NCI-H446 (cell line): ENCODE results near the gene BRWD1.

Experiments
- DNase-seq, 2 experiments: peaks; one replicate each; lab custom pipeline; 2025; lab: John Stamatoyannopoulos, UW

Gene BRWD1

GRCh38 chr21:39197448-39198233 lies 115.8 kb downstream of the BRWD1 start:
- DNase-seq: no peak

GRCh38 chr21:39196838-39197237 lies 116.6 kb downstream of the BRWD1 start:
- no peak for DNase-seq

- no peak for DNase-seq
Observed at GRCh38 chr21:39196310-39196709, 117.1 kb downstream of the BRWD1 start.

- DNase-seq: no peak
Observed at GRCh38 chr21:39193380-39193779, 120.1 kb downstream of the BRWD1 start.

- no peak for DNase-seq
Observed at GRCh38 chr21:39189857-39190604, 123.4 kb downstream of the BRWD1 start.

GRCh38 chr21:39188521-39189139 lies 124.8 kb downstream of the BRWD1 start:
- no peak for DNase-seq

- no peak for DNase-seq
Observed at GRCh38 chr21:39187141-39187540, 126.3 kb downstream of the BRWD1 start.

GRCh38 chr21:39186676-39187075 lies 126.8 kb downstream of the BRWD1 start:
- no peak for DNase-seq

GRCh38 chr21:39185157-39185556 lies 128.3 kb downstream of the BRWD1 start:
- DNase-seq: no peak

- DNase-seq: peak in 1 of 2 experiments; percentile 48
Observed at GRCh38 chr21:39184050-39184980, 129.1 kb downstream of the BRWD1 start.

- DNase-seq: peak; percentile 90 to 97
Observed at GRCh38 chr21:39183272-39184049, 130.0 kb downstream of the BRWD1 start, which contains the start of gene PSMG1. Gene PSMG1 (minus strand): TSS chr21:39183451. CDS start chr21:39183385, 66 bp downstream.

GRCh38 chr21:39182484-39183271 lies 130.8 kb downstream of the BRWD1 start:
- DNase-seq: peak in 1 of 2 experiments; percentile 37

GRCh38 chr21:39182016-39182415 lies 131.4 kb downstream of the BRWD1 start:
- DNase-seq: no peak

- no peak for DNase-seq
Observed at GRCh38 chr21:39181205-39181818, 132.1 kb downstream of the BRWD1 start.

GRCh38 chr21:39180429-39181019 lies 132.9 kb downstream of the BRWD1 start:
- DNase-seq: no peak

- no peak for DNase-seq
Observed at GRCh38 chr21:39178421-39178820, 135.0 kb downstream of the BRWD1 start.

GRCh38 chr21:39176271-39176709 lies 137.1 kb downstream of the BRWD1 start:
- no peak for DNase-seq

- no peak for DNase-seq
Observed at GRCh38 chr21:39175665-39176064, 137.8 kb downstream of the BRWD1 start.

- peak; percentile 3 to 12 for DNase-seq
Observed at GRCh38 chr21:39175154-39175553, 138.3 kb downstream of the BRWD1 start.
